Mucosa of descending colon (tissue), 3 donors: ENCODE data around the gene TFCP2. TPM values are rescaled to one million over a fixed set of nuclear protein-coding genes. Genes with fewer than 3 reads are reported as not detected.

Experiments
- ATAC-seq: fragments of 200-7000 bp; cut with Tn5 transposase; one replicate; pipeline ENCODE4 v1.9.1; 2020; ENCODE audit warnings: mild to moderate bottlenecking, moderate library complexity
- DNase-seq, 3 donors: peaks; one replicate each; pipeline ENCODE4 v3.0.0-alpha.2; 2020
- H3K36me3 ChIP-seq: fragments of 200-600 bp; one replicate; pipeline ENCODE4 v1.8.0; 2021; ENCODE audit warnings: low read depth, mild to moderate bottlenecking
- H3K4me1 ChIP-seq: fragments of 200-600 bp; one replicate; pipeline ENCODE4 v1.8.0; 2021; ENCODE audit warnings: low read depth, mild to moderate bottlenecking
- H3K4me3 ChIP-seq: fragments of 200-600 bp; one replicate; pipeline ENCODE4 v1.8.0; 2021; ENCODE audit warnings: mild to moderate bottlenecking
- H3K9me3 ChIP-seq: fragments of 200-600 bp; one replicate; pipeline ENCODE4 v1.8.0; 2021; ENCODE audit warnings: mild to moderate bottlenecking
- intact Hi-C, 2 donors: fragments of 100-400 bp; cut with DNase I in 1 of 2; cut with micrococcal nuclease in 1 of 2; formaldehyde crosslinking; loops; one replicate each; pipeline versions ENCODE4 v1.11.0 to v1.11.1; 2022; cut with DNase I, micrococcal nuclease
- total RNA-seq, 3 donors: library from RNA; stranded (reverse); fragmentation: NEBNext Ultra II Directional in 2 of 3; extraction: Animal tissue kit (Norgen Biotek cat#: 25700) in 2 of 3; gene quantifications; one replicate each; pipeline versions ENCODE4 v1.2.1 to v1.2.4, GENCODE V29; 2021 to 2023
- TF ChIP-seq, protein P1 (sequence below): fragments of 200-600 bp; IDR thresholded peaks from one replicate; pipeline ENCODE4 v1.8.0; 2022; ENCODE audit warnings: antibody characterized with exemption, mild to moderate bottlenecking
- donor health status: DM: no; HTN: no; CAD: no; lungs with moderate emphysema.
- donor health status: DM: no; HTN: no; CAD: no.
- donor health status: DM: no; HTN: yes; CAD: no.

TFCP2 gene
- total RNA-seq, 3 donors from 2014 or later = 28.3 to 31.4 (median 28.4) TPM

DNA sequence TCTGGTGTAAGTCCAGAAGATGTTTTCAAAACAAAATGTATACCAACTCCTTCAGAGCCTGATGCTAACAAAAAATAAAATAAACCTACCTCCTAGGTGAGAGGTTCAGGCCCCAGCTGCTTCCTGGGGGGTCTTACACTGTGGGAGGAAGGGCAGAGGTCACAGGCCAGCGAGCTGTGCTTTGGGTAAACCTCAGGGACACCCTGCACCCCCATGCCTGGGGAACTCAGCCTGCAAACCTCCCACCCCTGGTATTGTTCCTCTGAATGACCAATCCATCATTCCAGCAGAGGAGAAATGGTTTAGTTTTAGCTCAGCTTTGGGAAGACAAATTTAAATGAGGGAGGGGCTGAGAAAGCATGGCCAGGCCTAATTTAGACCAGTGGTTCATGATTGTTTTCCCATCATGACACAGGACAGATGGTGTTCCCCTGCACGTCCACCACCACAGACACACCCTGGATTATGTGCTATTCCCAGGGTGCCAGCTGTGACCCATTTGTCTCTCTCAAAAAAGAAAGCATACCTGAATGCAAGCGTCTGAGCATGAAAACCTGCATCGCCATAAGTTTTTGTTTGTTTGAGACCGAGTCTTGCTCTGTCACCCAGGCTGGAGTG is 14.5 kb upstream of the TFCP2 start:
- DNase-seq = no peak
- no peaks in the 10 kb centered on the region for H3K9me3 ChIP-seq
- H3K4me3 ChIP-seq = no peak overlapping the region
- no peaks in the 10 kb centered on the region for H3K36me3 ChIP-seq
- no peaks in the 10 kb centered on the region for H3K4me1 ChIP-seq
- TF ChIP-seq, protein P1, sequence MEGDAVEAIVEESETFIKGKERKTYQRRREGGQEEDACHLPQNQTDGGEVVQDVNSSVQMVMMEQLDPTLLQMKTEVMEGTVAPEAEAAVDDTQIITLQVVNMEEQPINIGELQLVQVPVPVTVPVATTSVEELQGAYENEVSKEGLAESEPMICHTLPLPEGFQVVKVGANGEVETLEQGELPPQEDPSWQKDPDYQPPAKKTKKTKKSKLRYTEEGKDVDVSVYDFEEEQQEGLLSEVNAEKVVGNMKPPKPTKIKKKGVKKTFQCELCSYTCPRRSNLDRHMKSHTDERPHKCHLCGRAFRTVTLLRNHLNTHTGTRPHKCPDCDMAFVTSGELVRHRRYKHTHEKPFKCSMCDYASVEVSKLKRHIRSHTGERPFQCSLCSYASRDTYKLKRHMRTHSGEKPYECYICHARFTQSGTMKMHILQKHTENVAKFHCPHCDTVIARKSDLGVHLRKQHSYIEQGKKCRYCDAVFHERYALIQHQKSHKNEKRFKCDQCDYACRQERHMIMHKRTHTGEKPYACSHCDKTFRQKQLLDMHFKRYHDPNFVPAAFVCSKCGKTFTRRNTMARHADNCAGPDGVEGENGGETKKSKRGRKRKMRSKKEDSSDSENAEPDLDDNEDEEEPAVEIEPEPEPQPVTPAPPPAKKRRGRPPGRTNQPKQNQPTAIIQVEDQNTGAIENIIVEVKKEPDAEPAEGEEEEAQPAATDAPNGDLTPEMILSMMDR = no peak
- ATAC-seq = peak; percentile 8
- intact Hi-C loops = no loop called here

DNA sequence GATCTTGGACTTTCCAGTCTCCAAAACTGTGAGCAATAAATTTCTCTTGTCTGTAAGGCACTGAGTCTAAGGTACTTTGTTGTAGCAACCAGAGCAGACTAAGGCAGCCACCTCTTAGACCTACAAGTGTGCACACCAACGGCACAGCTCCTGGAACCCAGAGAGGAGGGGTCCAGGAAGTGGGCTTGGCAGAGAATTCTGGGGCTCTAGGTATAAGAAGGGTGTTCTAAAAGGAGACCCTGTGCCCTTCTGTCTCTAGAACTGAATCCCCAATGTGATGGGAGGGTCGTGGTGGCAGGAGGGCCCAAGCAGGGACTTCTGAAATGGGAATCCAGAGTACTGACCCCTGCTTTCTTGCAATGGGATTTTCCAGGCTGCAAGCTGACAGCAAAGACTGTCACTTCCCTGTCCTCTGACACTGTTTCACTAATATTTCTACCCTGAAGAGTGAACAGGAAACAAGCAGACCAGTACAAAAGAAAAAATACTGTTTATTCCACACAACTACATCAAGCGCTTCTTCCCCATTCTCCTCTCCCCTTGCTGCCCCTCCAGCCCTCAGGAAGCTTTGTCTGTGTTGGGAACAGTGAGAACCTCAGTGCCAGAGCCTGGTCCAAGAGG is 13.6 kb upstream of the TFCP2 start:
- Histone ChIP-seq H3K4me3 (no peak overlapping the region), H3K4me1 (no peaks in the 10 kb centered on the region), H3K36me3 (no peaks in the 10 kb centered on the region), H3K9me3 (no peaks in the 10 kb centered on the region)
- TF ChIP-seq, protein P1 = no peak
- ATAC-seq (no peak), DNase-seq (no peak)
- intact Hi-C loops = no loop called here

DNA sequence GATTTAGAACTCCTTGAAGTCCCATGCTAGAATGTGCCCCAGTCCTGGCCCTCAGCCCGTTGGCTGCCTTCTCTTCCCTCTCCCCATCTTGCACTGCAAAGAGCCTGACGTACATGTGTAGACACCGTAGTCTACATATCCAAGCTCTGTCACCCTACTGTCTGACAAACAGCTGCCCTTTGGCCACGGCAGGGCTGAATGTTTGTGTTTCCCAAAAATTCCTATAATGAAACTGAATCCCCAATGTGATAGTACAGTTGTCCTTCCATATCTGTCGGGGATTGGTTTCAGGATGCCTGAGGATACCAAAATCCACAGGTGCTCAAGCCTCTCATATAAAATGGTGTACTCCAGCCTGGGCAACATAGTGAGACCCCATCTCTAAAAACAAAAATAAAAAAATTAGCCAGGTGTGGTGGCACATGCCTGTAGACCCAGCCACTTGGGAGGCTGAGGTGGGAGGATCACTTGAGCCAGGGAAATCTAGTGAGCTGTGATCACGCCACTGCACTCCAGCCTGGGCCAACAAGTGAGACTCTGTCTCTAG is 12.3 kb upstream of the TFCP2 start:
- Histone ChIP-seq H3K36me3 (no peaks in the 10 kb centered on the region), H3K4me3 (no peak overlapping the region), H3K4me1 (no peaks in the 10 kb centered on the region), H3K9me3 (no peaks in the 10 kb centered on the region)
- no peak for DNase-seq
- TF ChIP-seq, protein P1 = no peak
- no peak for ATAC-seq
- intact Hi-C loops = no loop called here

DNA sequence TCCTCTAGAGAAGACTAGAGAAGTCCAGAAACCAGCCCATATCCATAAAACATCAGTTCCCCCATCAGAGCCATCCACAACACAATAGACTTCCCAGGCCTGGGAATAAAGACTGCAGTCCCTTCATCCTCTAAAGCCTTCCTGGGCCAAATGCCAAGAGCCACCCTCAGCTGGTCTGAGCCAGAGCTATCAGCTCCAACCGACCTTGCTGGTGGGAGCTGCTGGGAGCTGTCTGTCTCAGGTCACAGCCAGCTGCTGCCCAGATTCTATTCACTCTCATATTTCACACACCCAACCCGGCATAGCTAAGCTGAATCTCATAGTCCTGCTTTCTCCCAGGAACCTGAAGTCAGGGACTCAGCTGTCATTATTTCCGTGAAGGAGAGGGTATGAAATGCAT is 10.9 kb upstream of the TFCP2 start:
- Histone ChIP-seq H3K4me3 (no peak overlapping the region), H3K4me1 (no peaks in the 10 kb centered on the region), H3K9me3 (no peaks in the 10 kb centered on the region), H3K36me3 (no peaks in the 10 kb centered on the region)
- ATAC-seq (peak; percentile 77), DNase-seq (peak in 2 of 3 donors; percentile 47 to 71)
- intact Hi-C loops = no loop called here
- TF ChIP-seq, protein P1 = no peak

DNA sequence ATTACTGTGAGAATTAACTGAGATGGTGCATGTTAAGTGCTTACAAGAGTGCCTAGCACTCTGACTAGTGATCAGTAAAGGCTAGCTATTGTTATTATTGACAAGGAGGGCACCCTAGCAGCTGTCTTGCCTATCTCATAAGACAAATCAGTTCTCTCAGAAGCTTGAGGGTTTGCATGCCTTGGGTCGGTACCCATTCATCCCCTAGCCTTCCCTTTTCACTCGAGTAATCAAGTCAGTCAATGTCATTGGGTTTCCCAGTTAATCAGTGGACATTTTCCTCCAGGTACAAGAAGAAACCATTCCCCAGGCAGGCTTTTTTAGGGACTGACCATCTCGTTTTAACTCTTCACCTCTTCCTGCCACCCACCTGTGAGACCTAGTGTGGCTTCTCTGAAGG is 10.4 kb upstream of the TFCP2 start:
- Histone ChIP-seq H3K4me3 (no peak overlapping the region), H3K9me3 (no peaks in the 10 kb centered on the region), H3K4me1 (no peaks in the 10 kb centered on the region), H3K36me3 (no peaks in the 10 kb centered on the region)
- ATAC-seq = no peak
- TF ChIP-seq, protein P1 = no peak
- intact Hi-C loops = no loop called here
- no peak for DNase-seq
